HEK293 (cell line): ENCODE data around the gene ACTR1A.

ENCODE experiments used
- CTCF ChIP-seq: fragments of 450-650 bp; formaldehyde crosslinking; IDR thresholded peaks from 2 replicates; pipeline ENCODE4 v1.5.1; 2016; ENCODE audit warnings: missing biosample characterization, missing genetic modification characterization
- REPIN1 ChIP-seq: fragments of 450-650 bp; formaldehyde crosslinking; IDR thresholded peaks from 2 replicates; pipeline ENCODE4 v1.5.1; 2017; ENCODE audit warnings: missing biosample characterization, missing genetic modification characterization, low read depth
- REST ChIP-seq: fragments of 450-650 bp; formaldehyde crosslinking; IDR thresholded peaks from 2 replicates; pipeline ENCODE4 v1.5.1; 2016; ENCODE audit warnings: missing biosample characterization, missing genetic modification characterization
- TCF7L2 ChIP-seq: IDR thresholded peaks from 2 replicates; pipeline ENCODE4 v1.6.1; 2011; ENCODE audit warnings: low read depth, mild to moderate bottlenecking, inconsistent platforms, low read length, moderate library complexity, borderline replicate concordance
- ZBTB21 ChIP-seq: fragments of 450-650 bp; formaldehyde crosslinking; IDR thresholded peaks from 2 replicates; pipeline ENCODE4 v1.5.1; 2017; ENCODE audit warnings: missing biosample characterization, missing genetic modification characterization
- ZEB2 ChIP-seq: fragments of 450-650 bp; formaldehyde crosslinking; IDR thresholded peaks from 2 replicates; pipeline ENCODE4 v1.5.1; 2016; ENCODE audit warnings: missing biosample characterization, missing genetic modification characterization
- ZNF138 ChIP-seq: fragments of 450-650 bp; formaldehyde crosslinking; IDR thresholded peaks from 2 replicates; pipeline ENCODE4 v1.5.1; 2016; ENCODE audit warnings: missing biosample characterization, missing genetic modification characterization, borderline replicate concordance

DNA sequence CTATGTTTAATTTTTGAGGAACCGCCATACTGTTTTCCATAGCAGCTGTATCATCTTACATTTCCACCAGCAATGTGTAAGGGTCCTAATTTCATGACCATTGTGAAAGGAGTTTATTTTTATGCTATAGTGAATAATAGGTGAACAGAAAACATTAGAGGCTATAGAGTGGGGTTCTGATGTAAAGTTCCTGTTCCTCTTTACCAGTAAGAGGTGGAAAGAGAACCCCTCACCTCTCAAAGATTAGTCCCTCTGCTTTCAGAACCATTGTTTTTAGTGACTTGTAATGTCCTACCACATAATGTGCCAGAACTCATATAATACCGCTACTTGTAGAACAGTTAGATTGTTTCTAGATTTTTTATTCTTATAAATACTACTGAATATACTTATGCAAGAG, 35.4 kb upstream of the ACTR1A start:
- TF ChIP-seq CTCF (no peak), ZNF138 (tag by site-specific recombination) (no peak), REST (tag by site-specific recombination) (no peak), ZEB2 (tag by site-specific recombination) (no peak), TCF7L2 (no peak), REPIN1 (tag by site-specific recombination) (no peak), ZBTB21 (tag by site-specific recombination) (no peak)
